GM23248 (cell line): ENCODE data around the gene CEBPG. TPM values are rescaled to one million over a fixed set of nuclear protein-coding genes. Genes with fewer than 3 reads are reported as not detected.

Source experiments
- DNase-seq: peaks from one replicate; pipeline ENCODE4 v3.0.0-alpha.2; 2015
- H2AFZ ChIP-seq: fragments of 200-600 bp; sonication (generic); 2 replicates; pipeline ENCODE4 v1.6.1; 2016; ENCODE audit warnings: antibody characterized with exemption
- H3F3A ChIP-seq: fragments of 200-600 bp; sonication (generic); 2 replicates; pipeline ENCODE4 v1.6.1; 2016; ENCODE audit warnings: mild to moderate bottlenecking, antibody characterized with exemption, mixed run types; ENCODE audit not compliant: insufficient read depth
- H3K27ac ChIP-seq: fragments of 200-600 bp; sonication (generic); 2 replicates; pipeline ENCODE4 v1.5.1; 2016; ENCODE audit warnings: mild to moderate bottlenecking
- H3K27me3 ChIP-seq: fragments of 200-600 bp; sonication (generic); replicated peaks from 2 replicates; pipeline ENCODE4 v1.6.1; 2016; ENCODE audit warnings: mild to moderate bottlenecking; ENCODE audit not compliant: insufficient read depth
- H3K36me3 ChIP-seq: fragments of 200-600 bp; sonication (generic); 2 replicates; pipeline ENCODE4 v1.6.1; 2016; ENCODE audit warnings: low read depth, mild to moderate bottlenecking
- H3K4me1 ChIP-seq: fragments of 200-600 bp; sonication (generic); 2 replicates; pipeline ENCODE4 v1.6.1; 2016; ENCODE audit warnings: mild to moderate bottlenecking; ENCODE audit not compliant: insufficient read depth
- H3K4me2 ChIP-seq: fragments of 200-600 bp; sonication (generic); one replicate; pipeline ENCODE4 v1.6.1; 2016; ENCODE audit warnings: mild to moderate bottlenecking; ENCODE audit not compliant: unreplicated experiment
- H3K4me3 ChIP-seq: fragments of 200-600 bp; sonication (generic); 2 replicates; pipeline ENCODE4 v1.5.1; 2016; ENCODE audit warnings: mild to moderate bottlenecking
- H3K79me2 ChIP-seq: fragments of 200-600 bp; sonication (generic); 2 replicates; pipeline ENCODE4 v1.6.1; 2016; ENCODE audit warnings: mild to moderate bottlenecking; ENCODE audit not compliant: insufficient read depth
- H3K9ac ChIP-seq: fragments of 200-600 bp; sonication (generic); 2 replicates; pipeline ENCODE4 v1.6.1; 2016; ENCODE audit warnings: mild to moderate bottlenecking
- H3K9me2 ChIP-seq: fragments of 200-600 bp; sonication (generic); 2 replicates; pipeline ENCODE4 v1.6.1; 2016; ENCODE audit warnings: mixed run types, mild to moderate bottlenecking, moderate library complexity; ENCODE audit not compliant: insufficient read depth
- H3K9me3 ChIP-seq: fragments of 200-600 bp; sonication (generic); one replicate; pipeline ENCODE4 v1.6.1; 2017; ENCODE audit warnings: low read depth
- H4K20me1 ChIP-seq: fragments of 200-600 bp; sonication (generic); 2 replicates; pipeline ENCODE4 v1.6.0; 2016; ENCODE audit not compliant: insufficient read depth
- EZH2 ChIP-seq: fragments of 200-600 bp; sonication (generic); IDR thresholded peaks from 2 replicates; pipeline ENCODE4 v1.6.1; 2018; ENCODE audit warnings: antibody characterized with exemption, mild to moderate bottlenecking; ENCODE audit not compliant: insufficient read depth, poor library complexity, severe bottlenecking
- EZH2phosphoT487 ChIP-seq: fragments of 200-600 bp; sonication (generic); IDR thresholded peaks from 2 replicates; pipeline ENCODE4 v1.6.1; 2018; ENCODE audit warnings: antibody characterized with exemption, moderate library complexity, mild to moderate bottlenecking, low read depth; ENCODE audit not compliant: insufficient read depth
- WGBS, 2 experiments: methylation state at CpG; one replicate each; pipeline ENCODE4 v1.1.6; 2015 to 2017; ENCODE audit warnings: low lambda C conversion rate in 2 of 2, low coverage in 1 of 2; ENCODE audit errors: missing lambda C conversion rate in 2 of 2; 5-methylcytosine and 5-hydroxymethylcytosine counted together
- in situ Hi-C: fragments of 300-500 bp; cut with MboI; formaldehyde crosslinking; loops from 2 replicates; pipeline ENCODE4 v1.15.0; 2020
- polyA plus RNA-seq: library from polyadenylated mRNA; unstranded; fragments of >200 nt; fragmentation: Nextera tagmentation; extraction: Ambion mirVana; gene quantifications from 2 replicates; pipeline ENCODE4 v1.2.1, GENCODE V29; 2016
- total RNA-seq: library from RNA; depleted of rRNA; stranded (reverse); fragments of >200 nt; shearing (Covaris generic); gene quantifications from 2 replicates; pipeline ENCODE4 v1.2.3, GENCODE V29; 2014

CEBPG gene
- total and polyA plus RNA-seq, 2 experiments from 2014 or later, result 27.6 to 36.2 TPM

DNA sequence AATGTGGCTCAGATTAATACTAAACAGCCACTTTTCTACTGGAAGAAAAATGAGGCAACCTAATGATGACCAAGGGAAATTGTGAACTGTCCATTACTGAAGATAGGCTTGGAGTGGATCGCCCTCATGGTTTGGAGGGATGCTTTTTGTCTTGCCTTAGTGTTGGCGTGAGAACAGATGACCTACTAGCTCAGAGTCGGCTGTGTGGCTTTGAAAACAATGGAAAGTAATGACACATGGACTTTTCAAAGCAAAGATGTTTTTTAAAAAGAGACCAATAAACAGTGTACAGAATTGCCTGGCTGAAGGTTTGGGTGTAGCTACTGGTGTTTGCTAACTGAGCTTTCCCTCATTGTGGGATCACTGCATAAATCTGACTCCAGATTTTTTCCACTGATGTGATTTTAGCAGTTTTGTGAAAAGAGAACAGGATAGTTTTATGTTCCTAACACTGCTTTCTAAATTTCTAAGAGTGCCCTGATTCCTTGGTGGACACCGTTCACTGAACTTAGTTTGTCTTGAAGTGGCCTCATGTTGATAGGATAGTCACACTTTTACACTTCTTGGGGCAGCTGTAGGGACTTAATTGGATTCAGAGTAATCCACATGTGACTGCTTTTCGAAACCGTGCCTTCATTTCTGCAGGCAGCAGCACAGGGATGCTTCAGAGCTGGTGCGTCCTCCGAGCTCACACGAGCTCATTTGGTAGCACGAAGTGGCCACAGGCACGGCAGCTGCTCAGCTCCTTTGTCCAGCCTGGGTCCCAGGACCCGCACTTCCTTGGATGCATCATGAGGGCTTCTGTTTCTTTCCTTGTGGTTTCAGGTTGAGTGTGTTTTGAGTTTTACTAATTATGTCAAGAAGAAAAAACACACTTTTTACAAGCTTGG, 4.3 kb downstream of the CEBPG start:
- Histone ChIP-seq H3K27ac (peak overlapping the region; percentile 97), H3K36me3 (peaks cover 19% of the 10 kb centered on the region), H3K27me3 (no peaks in the 10 kb centered on the region), H3K79me2 (peaks cover 88% of the 10 kb centered on the region), H3K4me1 (peaks cover 36% of the 10 kb centered on the region), H4K20me1 (peaks cover 69% of the 10 kb centered on the region), H3K9ac (0 out of 2 replicates have a peak overlapping the region, but pooled peaks have one; percentile 17), H3K9me3 (no peaks in the 10 kb centered on the region), H3F3A (peaks cover 58% of the 10 kb centered on the region), H2AFZ (no peak overlapping the region), H3K9me2 (no peaks in the 10 kb centered on the region), H3K4me3 (no peak overlapping the region), H3K4me2 (peak overlapping the region; percentile 24)
- in situ Hi-C loops, result no loop called here
- 48 to 50% methylated on average over 12 of the region's 12 CpGs for WGBS, 2 experiments
- TF ChIP-seq EZH2phosphoT487 (no peak), EZH2 (no peak)
- DNase-seq, result peak; percentile 76

DNA sequence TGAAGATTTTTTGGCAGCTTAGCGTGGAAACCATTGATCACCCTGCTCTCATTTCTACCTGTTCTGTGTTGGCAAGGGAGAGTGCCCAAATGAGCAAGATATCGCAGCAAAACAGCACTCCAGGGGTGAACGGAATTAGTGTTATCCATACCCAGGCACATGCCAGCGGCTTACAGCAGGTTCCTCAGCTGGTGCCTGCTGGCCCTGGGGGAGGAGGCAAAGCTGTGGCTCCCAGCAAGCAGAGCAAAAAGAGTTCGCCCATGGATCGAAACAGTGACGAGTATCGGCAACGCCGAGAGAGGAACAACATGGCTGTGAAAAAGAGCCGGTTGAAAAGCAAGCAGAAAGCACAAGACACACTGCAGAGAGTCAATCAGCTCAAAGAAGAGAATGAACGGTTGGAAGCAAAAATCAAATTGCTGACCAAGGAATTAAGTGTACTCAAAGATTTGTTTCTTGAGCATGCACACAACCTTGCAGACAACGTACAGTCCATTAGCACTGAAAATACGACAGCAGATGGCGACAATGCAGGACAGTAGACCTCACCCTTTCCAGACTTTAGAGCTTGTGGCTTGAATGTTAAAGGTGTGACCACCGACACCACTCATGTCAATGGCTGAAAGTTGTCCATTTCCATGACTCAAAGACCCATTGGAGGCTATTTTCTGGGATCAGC, 5.8 kb downstream of the CEBPG start:
- H4K20me1 ChIP-seq, result peaks cover 83% of the 10 kb centered on the region
- H3K27me3 ChIP-seq, result no peaks in the 10 kb centered on the region
- no peak overlapping the region for H3K9ac ChIP-seq
- H3K9me3 ChIP-seq, result no peaks in the 10 kb centered on the region
- no peak for TF ChIP-seq EZH2
- TF ChIP-seq EZH2phosphoT487, result no peak
- peaks cover 56% of the 10 kb centered on the region for H3F3A ChIP-seq
- H3K27ac ChIP-seq, result no peak overlapping the region
- H3K79me2 ChIP-seq, result peaks cover 100% of the 10 kb centered on the region
- peaks cover 19% of the 10 kb centered on the region for H3K36me3 ChIP-seq
- DNase-seq, result no peak
- in situ Hi-C loops, result no loop called here
- peaks cover 36% of the 10 kb centered on the region for H3K4me1 ChIP-seq
- no peak overlapping the region for H3K4me2 ChIP-seq
- no peaks in the 10 kb centered on the region for H3K9me2 ChIP-seq
- no peak overlapping the region for H3K4me3 ChIP-seq
- no peak overlapping the region for H2AFZ ChIP-seq
- WGBS, 2 experiments, result 93 to 95% methylated on average over 16 of the region's 16 CpGs

DNA sequence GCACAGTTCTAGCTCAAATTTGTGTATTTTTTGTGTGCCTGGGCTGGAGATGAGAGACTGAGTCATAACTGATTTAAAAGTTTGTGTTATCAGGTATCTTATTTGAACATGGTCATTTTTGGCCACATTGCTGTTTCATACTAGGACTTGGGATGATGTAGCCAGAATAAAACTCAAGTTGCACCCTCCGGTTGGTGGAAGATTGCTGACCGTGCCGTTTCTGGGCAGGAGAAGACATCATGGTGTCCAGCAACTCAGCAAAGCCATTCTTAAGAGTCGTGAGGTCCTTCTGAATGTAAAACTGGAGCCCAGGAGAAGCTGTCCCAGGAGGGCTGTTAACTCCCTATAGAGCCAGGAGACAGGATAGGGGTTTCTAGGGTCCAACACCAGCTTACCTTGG, 7.6 kb downstream of the CEBPG start:
- H3K27me3 ChIP-seq, result no peaks in the 10 kb centered on the region
- peaks cover 83% of the 10 kb centered on the region for H4K20me1 ChIP-seq
- in situ Hi-C loops, result no loop called here
- H3K27ac ChIP-seq, result no peak overlapping the region
- 98 to 99% methylated on average over 4 of the region's 4 CpGs for WGBS, 2 experiments
- H3K9ac ChIP-seq, result no peak overlapping the region
- TF ChIP-seq EZH2, result no peak
- TF ChIP-seq EZH2phosphoT487, result no peak
- no peak overlapping the region for H3K4me2 ChIP-seq
- H3K9me3 ChIP-seq, result no peaks in the 10 kb centered on the region
- H3F3A ChIP-seq, result peaks cover 38% of the 10 kb centered on the region
- H3K4me3 ChIP-seq, result no peak overlapping the region
- peaks cover 22% of the 10 kb centered on the region for H3K4me1 ChIP-seq
- H3K79me2 ChIP-seq, result peaks cover 100% of the 10 kb centered on the region
- no peak for DNase-seq
- H2AFZ ChIP-seq, result no peak overlapping the region
- H3K36me3 ChIP-seq, result peaks cover 19% of the 10 kb centered on the region
- H3K9me2 ChIP-seq, result no peaks in the 10 kb centered on the region

- TF ChIP-seq EZH2 (no peak), EZH2phosphoT487 (no peak)
- Histone ChIP-seq H3K9ac (no peak overlapping the region), H3K9me3 (no peaks in the 10 kb centered on the region), H3K27me3 (no peaks in the 10 kb centered on the region), H3K79me2 (peaks cover 100% of the 10 kb centered on the region), H3F3A (peaks cover 29% of the 10 kb centered on the region), H2AFZ (no peak overlapping the region), H4K20me1 (peaks cover 77% of the 10 kb centered on the region), H3K4me1 (peaks cover 13% of the 10 kb centered on the region), H3K36me3 (peaks cover 19% of the 10 kb centered on the region), H3K27ac (no peak overlapping the region), H3K4me2 (no peak overlapping the region), H3K4me3 (no peak overlapping the region), H3K9me2 (no peaks in the 10 kb centered on the region)
- WGBS, 2 experiments, result 95 to 99% methylated on average over 4 of the region's 4 CpGs
- DNase-seq, result no peak
- in situ Hi-C loops, result no loop called here
These were observed 8.5 kb downstream of the CEBPG start for GRCh38 chr19:33382006-33382405.
